SKM-1 (cell line): Measurements from ENCODE around the gene MYO10.

Source experiments
- DNase-seq: peaks from one replicate; lab custom pipeline; 2025; ENCODE audit not compliant: unreplicated experiment; lab: John Stamatoyannopoulos, UW

The MYO10 gene

DNA sequence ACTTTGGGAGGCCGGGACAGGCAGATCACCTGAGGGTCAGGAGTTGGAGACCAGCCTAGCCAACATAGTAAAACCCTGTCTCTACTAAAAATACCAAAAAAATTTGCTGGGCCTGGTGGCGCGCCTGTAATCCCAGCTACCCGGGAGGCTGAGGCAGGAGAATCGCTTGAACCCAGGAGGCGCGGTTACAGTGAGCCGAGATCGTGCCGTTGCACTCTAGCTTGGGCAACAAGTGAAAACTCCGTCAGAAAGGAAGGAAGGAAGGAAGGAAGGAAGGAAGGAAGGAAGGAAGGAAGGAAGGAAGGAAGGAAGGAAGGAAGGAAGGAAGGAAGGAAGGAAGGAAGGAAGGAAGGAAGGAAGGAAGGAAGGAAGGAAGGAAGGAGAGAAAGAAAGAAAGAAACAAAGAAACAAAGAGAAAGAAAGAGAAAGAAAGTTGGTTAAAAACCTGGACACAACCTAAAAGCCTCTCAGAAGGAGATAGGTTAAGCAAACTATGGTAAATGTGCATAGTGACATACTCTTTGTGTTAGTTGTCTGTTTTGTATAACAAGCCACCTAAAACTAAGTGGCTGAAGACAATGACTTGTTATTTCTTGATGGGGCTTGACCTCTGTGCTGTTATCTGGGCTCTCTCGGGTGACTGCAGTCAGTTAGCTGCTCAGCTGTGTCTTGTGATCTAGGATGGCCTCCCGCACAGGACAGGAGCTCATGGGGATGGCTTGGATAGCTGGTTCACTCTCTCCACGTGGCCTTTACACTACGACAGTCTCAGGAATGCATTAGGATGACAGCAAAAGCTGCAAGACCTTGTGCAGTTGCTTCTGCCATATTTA, 8.0 kb upstream of the MYO10 start:
- DNase-seq: no peak

DNA sequence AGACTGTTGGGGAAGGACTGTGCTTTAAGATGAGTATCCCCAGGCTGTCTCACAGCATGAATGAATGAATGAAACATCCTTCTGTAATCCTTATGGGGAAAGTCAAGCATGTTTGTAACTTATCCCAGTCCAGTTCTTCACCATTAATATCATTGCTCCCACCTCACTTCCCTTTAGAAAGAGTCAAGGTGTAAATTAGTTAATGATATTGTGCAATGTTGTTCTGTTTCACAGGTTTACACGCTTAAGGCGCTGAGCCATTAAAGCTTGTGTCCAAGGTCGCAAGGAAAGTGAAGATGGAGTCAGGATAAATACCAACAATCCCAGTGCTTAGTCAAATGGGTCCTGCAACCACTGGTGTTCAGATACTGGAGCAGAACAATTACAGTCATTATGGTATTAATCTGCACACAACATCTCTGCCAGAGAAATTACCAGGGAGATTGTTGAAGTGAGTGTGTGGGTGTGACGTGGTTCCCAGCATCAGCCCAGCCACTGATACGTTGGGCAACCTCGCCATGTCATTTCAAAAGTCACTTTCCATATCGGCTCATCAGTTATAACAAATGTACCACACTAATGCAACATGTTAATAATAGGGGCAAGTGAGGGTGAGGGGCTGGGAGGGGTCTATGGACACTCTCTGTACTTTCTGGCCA, 1.5 kb upstream of the MYO10 start:
- DNase-seq: no peak

DNA sequence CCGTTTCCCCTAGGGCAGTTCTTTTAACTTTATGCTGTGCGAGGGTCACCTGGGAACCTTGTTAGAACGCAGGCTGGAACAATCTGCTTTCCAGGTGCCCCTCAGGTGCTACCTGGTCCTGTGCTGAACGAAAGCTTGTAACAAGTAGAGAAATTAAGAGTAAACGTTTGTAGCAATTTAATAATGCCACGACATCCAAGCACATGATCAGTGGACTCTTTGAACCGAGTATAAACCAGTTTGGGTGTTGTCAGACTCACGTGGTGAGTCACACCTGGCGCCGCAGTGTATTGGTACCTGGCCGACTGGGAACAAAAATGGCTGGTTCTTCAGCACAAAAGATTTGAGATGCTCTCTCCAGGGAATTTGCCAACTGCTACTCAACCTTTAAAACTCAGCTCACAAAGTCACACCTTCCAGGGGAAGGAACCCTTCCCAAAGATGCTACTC, 926 bp upstream of the MYO10 start:
- no peak for DNase-seq

DNA sequence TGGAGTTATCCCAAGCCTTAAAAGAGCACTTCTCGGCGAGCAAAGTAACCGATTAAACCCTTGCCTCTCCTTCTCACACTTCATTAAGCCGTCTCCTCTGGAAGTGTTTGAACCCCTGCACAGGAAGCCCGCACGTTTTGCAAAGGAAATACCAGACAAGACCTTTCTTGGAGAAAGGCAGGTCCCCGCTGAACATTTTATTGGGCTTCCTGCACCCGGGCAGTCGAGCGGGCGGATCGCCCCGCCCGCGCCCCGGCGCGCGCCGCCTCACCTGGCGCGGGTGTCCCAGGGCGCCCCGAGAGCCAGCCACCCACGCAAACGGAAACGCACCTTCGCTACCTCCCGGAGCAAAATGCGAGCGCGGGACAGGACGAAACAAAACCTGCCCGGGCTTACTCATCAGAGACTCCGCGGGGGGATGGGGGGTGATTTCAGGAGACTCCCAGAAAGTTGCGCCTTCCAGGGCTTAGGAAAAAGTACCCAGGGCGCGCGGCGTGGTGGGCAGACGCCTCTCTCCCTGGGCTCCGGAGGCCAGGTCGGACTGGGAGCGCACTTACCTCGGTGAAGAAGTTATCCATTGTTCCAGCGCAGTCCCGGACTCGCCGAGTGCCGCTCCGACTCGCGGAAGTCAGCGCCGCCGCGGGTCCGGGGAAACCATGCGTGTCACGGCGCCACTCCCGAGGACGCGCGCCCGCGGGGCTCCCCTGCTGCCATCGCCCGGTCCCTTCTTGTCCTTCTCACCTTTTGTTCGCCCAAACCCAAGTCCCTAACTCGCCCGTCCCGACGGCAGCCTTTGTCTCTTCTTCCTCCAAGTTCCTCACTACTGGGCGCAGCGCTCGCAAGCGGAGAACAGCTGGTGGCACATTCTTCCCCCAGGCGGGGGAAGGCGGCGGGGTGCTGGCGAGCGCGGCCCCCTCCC, 598 bp downstream of the MYO10 start:
- DNase-seq: peak; percentile 13

DNA sequence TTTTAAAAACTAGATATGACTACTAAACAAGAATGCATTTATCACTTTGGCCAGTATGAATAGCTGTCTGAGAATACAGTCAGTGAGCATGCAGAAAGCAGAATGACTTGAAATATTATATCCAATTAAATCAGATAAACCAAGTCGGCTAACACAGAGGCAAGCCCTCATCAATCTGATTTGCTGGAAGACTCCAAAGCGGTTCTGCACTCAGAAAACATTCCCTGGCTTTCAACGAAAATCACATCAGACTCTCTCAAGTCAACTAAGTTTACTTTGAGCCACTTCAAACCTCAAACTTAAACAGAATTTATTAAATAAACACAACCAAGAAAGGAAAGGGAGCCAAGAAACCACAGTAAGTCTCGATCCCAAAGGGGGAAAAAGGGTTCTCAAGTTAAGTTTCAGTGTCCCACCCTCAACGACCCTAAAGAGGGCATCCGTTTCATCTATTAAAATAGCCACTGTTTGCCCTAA, 1.4 kb downstream of the MYO10 start:
- DNase-seq: no peak

DNA sequence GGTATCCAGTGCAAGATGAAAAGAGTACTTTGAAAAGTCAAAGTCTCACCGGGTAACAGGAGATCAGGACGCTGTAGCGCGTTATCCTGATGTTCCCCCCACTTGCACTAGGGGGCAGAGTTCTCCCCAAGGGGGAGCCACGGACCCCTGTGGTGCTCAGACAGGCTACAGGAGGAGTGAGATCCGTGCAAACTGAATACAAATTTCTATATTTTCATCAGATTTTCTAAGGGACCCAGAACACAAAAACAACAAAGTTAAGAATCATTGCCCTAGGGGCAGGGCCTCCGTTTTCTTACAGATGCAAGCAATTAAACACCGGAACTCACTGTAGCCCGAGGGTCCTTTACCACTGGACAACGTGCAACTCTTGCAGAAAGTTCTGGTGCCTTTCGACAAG, 2.0 kb downstream of the MYO10 start:
- DNase-seq: peak; percentile 43

DNA sequence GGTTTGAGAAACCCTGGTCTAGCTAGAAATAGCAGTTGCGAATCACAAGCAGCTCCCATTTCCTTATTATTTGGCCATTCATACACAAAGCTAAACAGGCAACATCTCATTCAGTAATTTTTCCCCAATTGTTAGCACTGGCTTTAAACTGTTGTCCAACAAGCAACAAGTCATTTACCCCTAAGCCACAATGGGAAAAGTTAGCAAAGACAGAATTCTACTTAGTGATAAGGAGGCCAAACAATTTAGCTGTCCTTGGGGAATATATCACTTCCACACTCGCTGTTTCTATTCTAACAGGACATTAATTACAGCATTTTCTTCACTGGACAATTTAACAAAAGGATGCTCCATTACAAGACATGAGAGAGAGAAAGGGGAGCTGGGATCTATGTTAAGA, 2.8 kb downstream of the MYO10 start:
- no peak for DNase-seq

DNA sequence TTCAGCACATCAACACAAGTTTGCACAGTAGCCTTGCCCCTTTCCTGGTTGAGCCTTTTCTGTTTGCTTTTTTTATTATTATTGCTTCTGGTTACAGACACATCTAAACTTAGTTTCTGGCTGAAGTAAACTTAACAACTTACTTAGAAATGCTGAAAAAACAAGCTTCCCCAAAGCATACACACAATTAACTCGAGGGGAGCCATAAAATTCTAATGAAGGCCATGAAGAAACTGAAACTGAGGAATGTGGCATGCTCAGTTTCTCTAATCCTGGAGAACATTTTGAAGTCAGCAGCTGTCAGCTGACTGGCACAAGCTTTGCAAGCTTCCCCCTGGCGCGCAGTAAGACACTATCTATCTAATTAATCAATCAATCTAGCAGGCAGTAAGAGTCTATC, 3.7 kb downstream of the MYO10 start:
- DNase-seq: no peak

DNA sequence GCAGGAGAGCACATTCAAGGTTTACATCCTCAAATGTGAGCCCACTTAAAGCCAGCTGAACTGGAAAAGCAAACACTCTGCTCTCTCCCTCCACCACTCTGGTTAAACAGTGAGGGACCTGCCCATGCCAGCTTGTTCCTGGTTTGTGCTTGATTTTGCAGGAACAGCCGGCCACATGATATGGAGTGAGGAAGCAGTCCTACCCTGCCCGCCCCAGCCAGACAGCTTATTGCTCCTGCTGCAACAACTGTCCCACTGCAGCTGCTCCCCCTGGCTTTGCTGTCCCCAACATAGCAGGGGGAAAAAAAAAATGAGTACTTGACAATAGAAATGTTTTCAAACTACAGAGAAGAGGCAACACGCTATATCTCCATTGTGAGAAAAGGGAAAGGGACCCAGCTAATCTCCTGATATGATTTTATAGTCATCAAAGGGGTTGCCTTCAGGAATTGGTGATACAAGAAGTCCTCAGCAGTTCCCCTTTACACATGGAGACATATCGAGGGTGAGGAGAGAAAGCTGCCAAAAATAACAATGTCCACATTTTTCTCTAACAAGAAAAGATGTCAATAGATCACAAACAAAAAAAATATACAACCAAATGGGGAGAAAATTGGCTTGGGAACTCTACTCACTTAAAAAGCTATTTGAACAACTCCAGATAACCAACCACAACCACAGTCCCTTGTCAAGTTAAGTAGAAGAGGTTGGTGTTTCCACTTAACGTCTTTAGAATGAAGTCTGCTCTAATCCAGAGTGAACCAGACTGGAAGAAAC, 4.6 kb downstream of the MYO10 start:
- no peak for DNase-seq

DNA sequence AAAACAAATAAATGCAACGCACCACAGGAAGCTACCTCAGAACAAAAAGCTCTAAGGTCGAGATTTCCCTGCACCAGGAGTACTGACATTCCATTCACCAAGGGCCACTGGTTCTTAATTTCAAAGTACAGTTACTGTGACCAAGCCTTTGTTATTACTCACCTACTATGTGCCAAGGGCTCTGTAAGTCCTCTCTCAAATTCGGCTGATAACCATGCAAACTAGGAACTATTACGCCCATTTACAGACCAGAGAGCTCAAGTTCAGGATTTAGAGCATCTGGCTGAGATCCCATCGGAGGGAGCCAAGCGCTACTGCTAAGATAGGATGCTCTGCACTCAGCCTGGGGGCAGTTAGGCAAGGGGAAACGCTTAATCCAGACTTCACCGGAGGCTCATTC, 5.6 kb downstream of the MYO10 start:
- no peak for DNase-seq

DNA sequence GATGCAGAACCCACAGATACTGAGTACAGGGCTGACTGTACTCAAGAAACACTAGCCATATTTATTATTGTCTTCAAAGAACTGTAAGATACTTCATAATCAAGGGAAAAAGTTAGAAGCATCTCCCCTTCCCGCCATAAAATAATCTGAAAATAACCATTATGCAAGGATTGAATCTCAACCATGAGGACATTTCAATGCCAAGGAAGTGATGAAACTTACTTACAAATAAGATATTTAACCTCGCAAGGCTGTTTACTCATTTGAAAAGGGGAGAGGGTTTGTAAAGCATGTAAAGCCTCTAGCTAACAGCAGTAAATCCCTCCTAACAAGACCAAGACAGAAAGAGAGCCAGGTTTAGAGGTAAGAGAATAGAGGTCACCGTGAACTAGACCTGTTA, 6.3 kb downstream of the MYO10 start:
- no peak for DNase-seq

DNA sequence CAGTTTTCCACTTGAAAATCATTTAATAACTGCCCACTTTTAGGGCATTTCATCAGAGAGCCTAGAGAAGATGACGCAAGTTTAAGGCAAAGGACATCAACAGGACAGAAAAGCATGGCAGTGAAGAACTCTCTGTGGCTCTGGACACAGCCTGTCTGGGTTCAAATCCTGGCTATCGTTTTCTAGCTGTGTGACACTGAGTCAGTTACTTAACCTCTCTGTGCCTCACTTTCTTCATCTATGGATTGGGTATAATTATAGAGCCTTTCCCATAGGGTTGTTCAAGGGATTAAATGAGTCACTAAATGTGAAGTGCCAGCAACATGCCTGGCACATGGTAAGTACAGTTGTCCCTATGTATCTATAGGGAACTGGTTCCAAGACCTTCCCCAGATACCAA, 6.7 kb downstream of the MYO10 start:
- no peak for DNase-seq

DNA sequence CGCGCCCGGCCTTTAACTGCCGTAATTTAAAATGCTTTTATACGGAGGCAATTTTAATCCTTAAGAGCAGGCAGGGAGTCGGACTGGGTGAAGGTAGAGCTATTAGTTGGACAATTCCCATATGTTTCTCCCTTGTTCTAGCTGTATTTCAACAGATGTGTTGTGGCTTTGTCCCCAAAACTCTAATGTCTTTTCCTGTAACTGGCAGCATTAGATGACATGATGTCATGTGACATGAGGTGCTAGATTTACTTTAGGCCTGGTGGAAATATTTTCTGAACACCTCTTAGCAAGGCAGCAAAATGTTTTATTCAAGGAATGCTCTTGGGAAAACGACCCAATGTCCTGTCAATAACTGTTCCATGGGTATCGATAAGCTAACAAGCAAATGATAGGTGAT, 8.5 kb downstream of the MYO10 start:
- no peak for DNase-seq

DNA sequence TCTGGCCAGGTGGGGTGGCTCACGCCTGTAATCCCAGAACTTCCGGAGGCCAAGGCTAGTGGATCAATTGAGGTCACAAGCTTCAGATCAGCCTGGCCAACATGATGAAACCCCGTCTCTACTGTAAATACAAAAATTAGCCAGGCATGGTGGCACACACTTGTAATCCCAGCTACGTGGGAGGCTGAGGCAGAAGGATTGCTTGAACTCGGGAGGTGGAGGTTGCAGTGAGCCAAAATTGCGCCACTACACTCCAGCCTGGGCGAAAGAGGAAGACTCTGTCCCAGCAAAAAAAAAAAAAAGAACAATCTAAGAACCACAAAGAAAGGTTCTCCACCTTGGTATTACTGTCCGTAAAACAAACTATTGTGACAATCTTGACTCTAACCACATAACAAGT, 9.7 kb downstream of the MYO10 start:
- DNase-seq: no peak

DNA sequence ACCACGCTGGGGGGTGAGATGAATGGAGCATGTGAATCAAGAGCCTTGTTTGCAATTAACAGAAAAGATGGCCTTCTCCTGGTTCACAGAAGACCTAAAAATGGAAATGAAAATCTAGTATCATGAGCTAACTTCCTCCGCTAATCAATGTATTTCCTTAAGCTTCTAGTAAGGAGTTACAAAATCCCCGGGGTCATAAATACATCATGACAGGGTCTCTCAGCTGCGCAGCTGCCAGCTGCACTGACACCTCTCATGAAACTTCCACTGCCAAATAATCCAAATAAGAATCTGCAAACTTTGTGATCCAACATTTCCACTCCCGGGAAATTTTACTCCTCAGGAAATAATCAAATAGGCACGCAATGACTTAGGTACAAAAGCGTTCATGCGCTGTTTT, 11.9 kb downstream of the MYO10 start:
- no peak for DNase-seq

DNA sequence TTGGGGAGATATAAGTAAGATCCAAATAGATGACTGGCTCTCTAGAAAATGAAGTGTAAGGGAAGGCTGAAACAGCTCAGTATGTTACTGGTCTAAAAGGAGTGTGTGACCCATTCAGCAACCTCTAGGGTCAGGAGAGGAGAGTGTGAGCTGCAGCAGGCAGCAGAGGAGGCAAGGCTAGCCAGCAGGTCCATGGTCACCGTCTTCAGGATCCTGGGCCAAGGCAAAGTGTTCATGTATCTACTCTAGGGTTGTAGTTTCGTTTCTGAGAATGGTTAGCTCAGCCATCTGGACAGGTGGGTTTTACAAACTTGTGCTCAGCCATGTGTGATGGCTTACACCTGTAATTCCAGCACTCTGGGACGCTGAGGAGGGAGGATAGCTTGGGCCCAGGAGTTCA, 13.7 kb downstream of the MYO10 start:
- no peak for DNase-seq

DNA sequence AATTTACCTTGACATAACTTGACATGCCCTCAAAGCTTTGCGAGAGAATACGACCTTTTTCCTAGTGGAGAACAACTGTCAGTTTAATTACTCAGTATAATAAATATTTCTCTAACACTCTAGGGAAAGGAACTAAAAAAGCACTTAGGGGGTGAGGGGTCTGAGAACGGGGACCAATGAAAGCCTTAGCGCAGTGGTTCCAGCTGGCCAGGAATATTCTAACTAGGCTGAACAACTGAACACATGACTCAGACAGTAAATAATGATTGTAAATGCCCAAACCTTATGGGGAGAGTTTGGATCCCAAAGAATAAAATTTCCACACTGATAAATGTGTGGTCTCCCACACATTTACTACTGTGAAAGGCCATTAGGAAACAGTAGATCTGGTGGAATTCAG, 14.9 kb downstream of the MYO10 start:
- DNase-seq: no peak

DNA sequence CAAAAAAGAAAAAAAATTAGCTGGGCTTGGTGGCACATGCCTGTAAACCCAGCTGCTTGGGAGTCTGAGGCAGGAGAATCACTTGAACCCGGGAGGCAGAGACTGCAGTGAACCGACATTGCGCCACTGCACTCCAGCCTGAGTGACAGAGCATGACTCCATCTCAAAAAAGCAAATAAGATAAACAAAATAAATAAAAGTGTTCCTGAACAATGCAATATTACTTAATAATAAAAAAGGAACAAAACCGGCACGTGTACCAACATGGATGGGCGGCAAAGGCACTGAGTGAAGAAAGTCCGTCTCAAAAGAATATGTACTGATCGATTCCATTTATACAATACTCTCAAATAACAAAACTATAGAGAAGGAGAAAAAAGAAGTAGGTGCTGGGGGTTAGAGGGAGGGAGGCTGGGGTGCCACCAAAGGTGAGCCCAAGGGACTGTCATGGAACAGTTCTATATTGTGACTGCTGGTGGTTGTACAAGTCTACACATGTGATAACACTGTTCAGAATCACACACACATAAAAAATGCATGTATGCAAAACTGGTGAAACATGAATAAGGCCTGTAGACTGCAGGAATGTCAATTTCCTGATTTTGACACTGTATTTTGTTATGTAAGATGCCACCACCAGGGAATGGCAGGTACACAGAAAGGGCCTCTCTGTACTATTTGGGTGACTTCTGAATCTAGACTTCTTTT, 15.8 kb downstream of the MYO10 start:
- DNase-seq: no peak

DNA sequence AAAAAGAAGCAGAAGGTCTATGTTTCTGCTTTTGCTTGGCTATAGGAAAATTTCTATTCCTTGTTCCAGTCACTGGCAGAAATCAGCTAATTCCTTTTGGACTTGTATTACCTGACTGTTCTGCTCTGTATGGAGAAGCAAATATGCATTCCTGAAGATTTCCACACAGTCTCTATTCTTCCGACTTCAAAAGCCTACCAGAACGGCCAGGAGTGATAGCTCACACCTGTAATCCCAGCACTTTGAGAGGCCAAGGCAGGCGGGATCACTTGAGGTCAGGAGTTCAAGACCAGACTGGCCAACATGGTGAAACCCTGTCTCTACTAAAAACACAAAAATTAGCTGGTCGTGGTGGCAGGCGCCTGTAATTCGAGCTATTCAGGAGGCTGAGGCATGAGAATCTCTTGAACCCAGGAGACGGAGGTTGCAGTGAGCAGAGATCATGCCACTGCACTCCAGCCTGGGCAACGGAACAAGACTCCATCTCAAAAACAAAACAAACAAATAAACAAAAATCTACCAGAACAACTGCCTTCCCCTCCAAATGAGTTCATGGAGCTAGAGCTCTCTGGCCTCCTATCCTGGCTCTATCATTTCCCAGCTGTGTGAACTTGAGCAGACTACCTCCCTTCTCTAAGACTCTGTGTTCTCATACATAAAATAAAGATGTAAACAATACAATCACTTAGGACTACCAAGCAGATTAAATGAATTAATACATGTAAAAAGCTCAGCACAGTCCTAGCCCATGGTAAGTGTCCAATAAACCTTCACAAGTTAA, 17.0 kb downstream of the MYO10 start:
- DNase-seq: no peak
